H54 (cell line): ENCODE results near the gene SERPINA6.
"Not testable (repeated sequence)": the region's sequence is repeated elsewhere in the genome, so short reads cannot be mapped to it uniquely, and the experiment has no call there.

ENCODE experiments used
- DNase-seq: peaks from one replicate; pipeline ENCODE4 v3.0.0; 2011; ENCODE audit warnings: low spot score, mixed read lengths; ENCODE audit not compliant: insufficient read length
- FAIRE-seq: peaks from 3 replicates; lab custom pipeline; 2011; peaks lifted over from hg19 to GRCh38; lab: Jason Lieb, UNC
- POLR2A ChIP-seq: IDR thresholded peaks from 2 replicates; pipeline ENCODE4 v1.6.1; 2011; ENCODE audit warnings: low read depth, mild to moderate bottlenecking, low read length

SERPINA6 gene

DNA sequence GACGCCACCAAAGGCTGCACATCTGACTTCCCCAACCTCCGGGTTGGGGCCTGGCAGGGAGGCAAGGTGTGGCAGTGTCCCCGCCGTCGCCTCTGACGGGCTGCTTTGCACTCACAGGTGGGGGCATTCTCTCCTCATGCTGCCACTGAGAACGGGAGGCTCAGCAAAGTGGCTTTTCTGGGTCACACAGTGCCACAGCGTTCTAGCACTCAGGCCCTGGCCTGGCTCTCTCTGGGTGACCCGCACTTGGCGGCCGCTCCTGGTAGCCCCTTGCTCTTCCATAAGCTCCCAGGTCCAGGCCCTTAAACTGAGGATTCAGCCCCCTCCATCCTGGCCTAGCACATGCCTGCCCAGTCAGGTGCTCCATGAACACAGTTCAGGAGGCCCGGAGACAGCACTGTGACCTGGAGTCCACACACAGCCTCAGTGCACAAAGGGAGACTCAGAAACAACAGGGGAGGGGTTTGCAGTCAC lies 40.1 kb upstream of the SERPINA6 start:
- FAIRE-seq, result no peak

GRCh38 chr14:94362614-94363133 lies 39.5 kb upstream of the SERPINA6 start:
- DNase-seq (no peak), FAIRE-seq (no peak)
- no peak for TF ChIP-seq POLR2A

More for the DNA sequence above, 40.1 kb upstream of the SERPINA6 start:
- DNase-seq, result no peak
- TF ChIP-seq POLR2A, result no peak

DNA sequence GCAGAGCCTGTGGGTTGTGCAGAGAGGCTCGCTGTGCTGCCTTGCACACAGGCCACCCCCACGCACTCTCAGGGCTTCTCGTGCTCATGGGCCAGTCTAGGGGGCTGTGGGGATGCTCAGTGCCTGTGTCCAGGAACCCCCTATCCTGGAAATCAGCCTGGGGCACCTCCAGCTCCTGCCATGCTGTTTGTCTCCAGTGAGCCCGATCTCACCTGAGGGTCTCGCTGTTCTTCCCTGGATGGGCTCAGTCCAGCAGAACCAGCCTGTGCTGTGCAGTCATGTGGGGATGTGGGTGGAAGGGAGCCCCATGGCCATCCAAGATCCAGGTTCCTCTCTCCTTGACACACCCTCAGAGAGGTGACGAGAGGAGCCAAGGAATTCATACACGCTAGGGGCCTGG lies 38.5 kb upstream of the SERPINA6 start:
- DNase-seq (no peak), FAIRE-seq (no peak)
- TF ChIP-seq POLR2A, result no peak

GRCh38 chr14:94360945-94361565 lies 37.9 kb upstream of the SERPINA6 start:
- FAIRE-seq, result no peak
- DNase-seq, result no peak
- TF ChIP-seq POLR2A, result no peak

DNA sequence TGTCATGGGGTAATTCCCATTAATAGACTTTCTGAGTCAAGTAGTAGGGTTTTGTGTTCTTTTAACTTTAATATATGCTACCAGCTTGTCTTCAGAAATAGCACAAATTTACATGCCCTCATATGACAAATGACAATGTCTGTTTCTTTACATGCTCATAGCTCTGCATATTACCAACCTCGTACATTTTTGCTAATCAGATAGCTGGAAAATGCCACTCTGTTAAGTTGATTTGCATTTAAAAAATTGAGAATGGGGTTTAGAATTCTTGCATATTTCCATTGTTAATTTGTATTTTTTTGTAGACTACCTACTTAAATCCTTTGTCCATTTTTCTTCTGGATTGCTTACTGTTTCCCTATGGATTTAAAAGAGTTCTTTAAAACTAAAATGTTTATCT lies 34.0 kb upstream of the SERPINA6 start:
- DNase-seq, result no peak
- no peak for TF ChIP-seq POLR2A

DNA sequence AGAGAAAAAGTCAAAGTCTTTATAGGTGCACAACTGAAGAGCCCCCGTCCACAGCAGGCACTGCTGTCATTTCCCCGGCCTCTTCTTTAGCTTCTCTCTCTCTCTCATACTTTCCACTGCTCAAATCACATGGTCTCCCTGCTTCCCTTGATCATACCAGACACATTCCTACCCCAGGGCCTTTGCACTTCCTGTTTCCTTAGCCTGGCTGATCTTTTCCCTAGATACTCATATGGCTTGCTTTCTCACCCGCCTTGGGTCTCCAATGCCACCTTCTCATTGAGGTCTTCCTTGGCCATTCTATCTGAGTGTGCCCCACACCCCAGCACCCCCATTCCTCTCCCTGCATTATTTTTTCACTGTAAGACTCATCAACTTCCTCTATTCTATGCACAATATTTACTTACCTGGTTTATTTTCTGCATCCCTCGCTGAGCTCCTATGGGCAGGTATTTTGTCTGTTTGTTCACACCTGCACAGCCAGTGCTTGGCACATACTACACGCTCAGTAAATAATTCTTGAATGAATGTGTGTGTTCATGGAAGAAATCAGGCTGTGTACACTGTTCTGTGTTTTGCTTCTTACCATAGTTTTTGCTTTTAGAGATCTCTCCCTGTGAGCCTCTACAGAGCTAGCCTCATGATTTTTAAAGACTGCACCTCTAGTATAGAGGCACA lies 33.4 kb upstream of the SERPINA6 start:
- FAIRE-seq (no peak), DNase-seq (no peak)
- no peak for TF ChIP-seq POLR2A

More for the DNA sequence above, 34.0 kb upstream of the SERPINA6 start:
- FAIRE-seq, result no peak

GRCh38 chr14:94355191-94355794 lies 32.2 kb upstream of the SERPINA6 start:
- no peak for FAIRE-seq
- DNase-seq, result no peak
- no peak for TF ChIP-seq POLR2A

DNA sequence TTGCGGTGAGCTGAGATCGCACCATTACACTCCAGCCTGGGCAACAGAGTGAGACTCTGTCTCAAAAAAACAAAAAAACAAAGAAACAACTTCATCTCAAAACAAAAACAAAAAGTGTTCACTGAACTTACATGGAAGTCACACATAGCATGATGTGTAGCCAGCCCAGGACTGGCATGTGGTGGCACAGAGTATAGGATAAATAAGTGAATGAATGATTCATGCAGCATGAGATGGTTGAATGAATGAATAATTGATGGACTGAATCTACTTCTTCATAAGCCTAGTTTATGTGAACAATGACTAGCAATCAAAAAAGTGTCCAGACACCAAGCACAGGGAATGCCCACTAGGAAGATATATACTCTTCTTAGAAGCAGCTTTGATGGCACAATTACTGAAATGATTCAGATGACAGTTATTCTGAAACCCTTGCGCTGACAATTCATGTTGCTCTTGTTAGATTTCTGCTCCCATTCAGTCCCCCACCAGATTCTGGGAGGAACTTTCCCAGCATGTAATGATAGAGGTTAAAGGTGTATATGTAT lies 31.6 kb upstream of the SERPINA6 start:
- FAIRE-seq, result no peak
- no peak for TF ChIP-seq POLR2A
- DNase-seq, result no peak

GRCh38 chr14:94354190-94354589 lies 31.1 kb upstream of the SERPINA6 start:
- FAIRE-seq, DNase-seq: not testable (repeated sequence)

DNA sequence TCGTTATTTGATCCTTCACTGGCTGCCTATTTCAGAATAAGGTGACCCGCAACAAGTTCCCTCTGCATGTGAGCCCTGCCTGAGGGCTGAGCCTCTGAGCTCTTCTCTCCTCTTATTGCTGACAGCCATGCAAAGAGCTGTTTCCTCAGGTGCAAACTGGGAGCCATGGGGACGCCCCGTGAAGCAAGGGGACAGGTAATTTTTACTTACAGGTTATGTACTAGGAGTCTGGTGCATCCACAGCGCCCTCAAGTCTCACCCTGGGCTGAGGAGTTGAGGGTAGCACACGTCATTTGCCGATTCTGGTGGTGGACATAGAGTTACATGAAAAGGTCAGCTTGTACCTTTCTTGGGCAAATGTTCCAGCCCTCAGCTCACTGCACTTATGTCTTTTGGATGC lies 26.1 kb upstream of the SERPINA6 start:
- no peak for TF ChIP-seq POLR2A
- FAIRE-seq, result no peak

DNA sequence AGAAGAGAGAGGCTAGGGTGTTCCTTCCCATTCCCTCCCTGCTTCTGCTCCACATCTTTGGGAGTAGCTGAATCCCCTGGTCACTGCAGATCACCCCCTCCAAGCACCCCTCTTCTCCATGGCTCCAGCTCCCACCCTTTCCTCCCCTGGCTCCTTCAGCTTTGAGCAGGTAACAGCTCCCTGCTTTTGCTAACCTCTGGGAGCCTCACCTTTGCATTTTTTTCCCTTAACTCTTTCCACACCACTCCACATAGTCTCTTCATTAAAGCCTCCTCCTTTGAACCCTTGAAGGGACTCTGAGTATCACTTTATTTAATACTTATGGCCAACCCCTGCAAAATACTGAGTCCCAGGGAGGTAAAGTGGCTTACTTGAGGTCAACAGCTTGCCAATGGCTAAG lies 25.7 kb upstream of the SERPINA6 start:
- FAIRE-seq, result no peak
- no peak for TF ChIP-seq POLR2A

More for the DNA sequence above, 26.1 kb upstream of the SERPINA6 start:
- no peak for DNase-seq

GRCh38 chr14:94346841-94347240 lies 23.7 kb upstream of the SERPINA6 start:
- TF ChIP-seq POLR2A, result no peak
- FAIRE-seq (no peak), DNase-seq (no peak)

More for the DNA sequence above, 25.7 kb upstream of the SERPINA6 start:
- DNase-seq, result no peak

- FAIRE-seq, result not testable (repeated sequence)
- peak; percentile 20 for DNase-seq
These were observed 23.1 kb upstream of the SERPINA6 start for GRCh38 chr14:94346065-94346786.
